Erythroblast (primary cell): ENCODE data around the gene KRT73.

ENCODE experiments used
- GATA1 ChIP-seq: IDR thresholded peaks from 2 replicates; pipeline ENCODE4 v1.6.1; 2011; ENCODE audit warnings: low read depth, mild to moderate bottlenecking, control low read depth, low read length, moderate library complexity
- POLR2A ChIP-seq: IDR thresholded peaks from 2 replicates; pipeline ENCODE4 v1.6.1; 2011; ENCODE audit warnings: mild to moderate bottlenecking, low read length

GRCh38 chr12:52573743-52574142 lies 44.6 kb downstream of the KRT73 start, which contains the start of gene KRT74:
- TF ChIP-seq POLR2A: no peak
- no peak for TF ChIP-seq GATA1
